Natural killer cell treated with Interleukin-12 subunit alpha and Interleukin-12 subunit beta and Interleukin-15 and Interleukin-18, amount 100 ng/mL, for 72 hours (primary cell): ENCODE measurements around the gene PNMT. TPM values are rescaled to one million over a fixed set of nuclear protein-coding genes. Genes with fewer than 3 reads are reported as not detected.

Source experiments
- ATAC-seq, 2 donors: fragments of 150-1000 bp; cut with Tn5 transposase in 1 of 2; sonication (Bioruptor Pico), chemical (Tn5 transposase) in 1 of 2; 2 replicates each; pipeline ENCODE4 v1.10.0; 2021
- DNase-seq: peaks from one replicate; pipeline ENCODE4 v3.0.0; 2022; ENCODE audit warnings: low spot score
- H3K27ac Mint-ChIP-seq, 2 donors: 1 replicate in 1 of 2; 2 replicates in 1 of 2; pipeline ENCODE4 v1.8.0; 2022; ENCODE audit warnings: mixed read lengths in 2 of 2, mild to moderate bottlenecking in 1 of 2, moderate library complexity in 1 of 2
- H3K27me3 Mint-ChIP-seq, 2 donors: 1 replicate in 1 of 2; 2 replicates in 1 of 2; pipeline ENCODE4 v1.8.0; 2022; ENCODE audit warnings: mixed read lengths in 2 of 2
- H3K36me3 Mint-ChIP-seq: one replicate; pipeline ENCODE4 v1.8.0; 2022; ENCODE audit warnings: mixed read lengths
- H3K4me1 Mint-ChIP-seq, 2 donors: 1 replicate in 1 of 2; 2 replicates in 1 of 2; pipeline ENCODE4 v1.8.0; 2022; ENCODE audit warnings: low read depth in 2 of 2, mixed read lengths in 2 of 2, mild to moderate bottlenecking in 1 of 2
- H3K4me3 Mint-ChIP-seq: one replicate; pipeline ENCODE4 v1.8.0; 2022; ENCODE audit warnings: mixed read lengths
- H3K9me3 Mint-ChIP-seq: 2 replicates; pipeline ENCODE4 v1.8.0; 2022; ENCODE audit warnings: mixed read lengths
- total RNA-seq, 2 donors: library from RNA; stranded (reverse); gene quantifications; one replicate each; pipeline ENCODE4 v1.2.3, GENCODE V29; 2022

Gene PNMT
- total RNA-seq, 2 donors from 2014 or later: not detected

- Mint-ChIP-seq H3K27ac (no peak within 1 kb of the TSS), H3K36me3 (no peaks in the 10 kb centered on the region), H3K4me1 (peaks cover 11 to 12% of the 10 kb centered on the region in 2 donors), H3K27me3 (peaks cover 0 to 3% of the 10 kb centered on the region in 2 donors), H3K9me3 (no peaks in the 10 kb centered on the region), H3K4me3 (peak within 1 kb of the TSS; percentile 25)
- DNase-seq (no peak), ATAC-seq (no peak)
Observed at GRCh38 chr17:39664581-39665561, 3.4 kb upstream of the PNMT start, which contains the start of gene TCAP. Gene TCAP (plus strand): TSS chr17:39665349. CDS start chr17:39665360, 11 bp downstream.

GRCh38 chr17:39665642-39666224 is 2.5 kb upstream of the PNMT start:
- H3K27ac Mint-ChIP-seq: no peak overlapping the region
- H3K27me3 Mint-ChIP-seq: peaks cover 0 to 3% of the 10 kb centered on the region in 2 donors
- ATAC-seq (no peak), DNase-seq (no peak)
- H3K36me3 Mint-ChIP-seq: no peaks in the 10 kb centered on the region
- peak overlapping the region; percentile 25 for H3K4me3 Mint-ChIP-seq
- H3K4me1 Mint-ChIP-seq: peaks cover 11 to 12% of the 10 kb centered on the region in 2 donors
- no peaks in the 10 kb centered on the region for H3K9me3 Mint-ChIP-seq

GRCh38 chr17:39666231-39666600 is 2.0 kb upstream of the PNMT start:
- ATAC-seq: no peak
- Mint-ChIP-seq H3K4me1 (peaks cover 11 to 12% of the 10 kb centered on the region in 2 donors), H3K9me3 (no peaks in the 10 kb centered on the region), H3K4me3 (peak overlapping the region; percentile 25), H3K27me3 (peaks cover 0 to 3% of the 10 kb centered on the region in 2 donors), H3K36me3 (no peaks in the 10 kb centered on the region), H3K27ac (no peak overlapping the region)
- no peak for DNase-seq

- no peaks in the 10 kb centered on the region for H3K9me3 Mint-ChIP-seq
- no peak overlapping the region for H3K27ac Mint-ChIP-seq
- DNase-seq (no peak), ATAC-seq (no peak)
- H3K4me3 Mint-ChIP-seq: peak overlapping the region; percentile 59
- H3K36me3 Mint-ChIP-seq: no peaks in the 10 kb centered on the region
- peaks cover 11 to 12% of the 10 kb centered on the region in 2 donors for H3K4me1 Mint-ChIP-seq
- peaks cover 0 to 3% of the 10 kb centered on the region in 2 donors for H3K27me3 Mint-ChIP-seq
Observed at GRCh38 chr17:39666601-39667261, 1.5 kb upstream of the PNMT start.

- Mint-ChIP-seq H3K27ac (no peak overlapping the region), H3K4me3 (peak overlapping the region; percentile 65), H3K4me1 (peaks cover 11 to 15% of the 10 kb centered on the region in 2 donors), H3K27me3 (peaks cover 0 to 3% of the 10 kb centered on the region in 2 donors), H3K36me3 (no peaks in the 10 kb centered on the region), H3K9me3 (no peaks in the 10 kb centered on the region)
- DNase-seq (no peak), ATAC-seq (no peak)
Observed at GRCh38 chr17:39667262-39667944, 850 bp upstream of the PNMT start.

- ATAC-seq: no peak
- Mint-ChIP-seq H3K27me3 (peaks cover 0 to 3% of the 10 kb centered on the region in 2 donors), H3K9me3 (no peaks in the 10 kb centered on the region)
Observed at GRCh38 chr17:39669897-39670735, 1.9 kb downstream of the PNMT start.

GRCh38 chr17:39670746-39671145 is 2.5 kb downstream of the PNMT start:
- Mint-ChIP-seq H3K27me3 (peaks cover 0 to 3% of the 10 kb centered on the region in 2 donors), H3K4me3 (no peak overlapping the region), H3K9me3 (no peaks in the 10 kb centered on the region), H3K36me3 (no peaks in the 10 kb centered on the region), H3K4me1 (peaks cover 16 to 20% of the 10 kb centered on the region in 2 donors), H3K27ac (no peak overlapping the region)
- DNase-seq (no peak), ATAC-seq (no peak)

More at GRCh38 chr17:39669897-39670735, 1.9 kb downstream of the PNMT start:
- H3K4me1 Mint-ChIP-seq: peaks cover 11 to 16% of the 10 kb centered on the region in 2 donors
- DNase-seq: no peak
- no peak overlapping the region for H3K4me3 Mint-ChIP-seq
- H3K27ac Mint-ChIP-seq: no peak overlapping the region
- H3K36me3 Mint-ChIP-seq: no peaks in the 10 kb centered on the region

GRCh38 chr17:39671651-39672521 is 3.6 kb downstream of the PNMT start:
- Mint-ChIP-seq H3K27me3 (peaks cover 0 to 2% of the 10 kb centered on the region in 2 donors), H3K4me1 (peaks cover 25 to 28% of the 10 kb centered on the region in 2 donors), H3K4me3 (no peak overlapping the region), H3K9me3 (no peaks in the 10 kb centered on the region), H3K27ac (no peak overlapping the region), H3K36me3 (no peaks in the 10 kb centered on the region)
- no peak for ATAC-seq
- DNase-seq: no peak

GRCh38 chr17:39672522-39673334 is 4.5 kb downstream of the PNMT start:
- no peak for DNase-seq
- H3K4me1 Mint-ChIP-seq: peaks cover 31 to 33% of the 10 kb centered on the region in 2 donors
- no peaks in the 10 kb centered on the region for H3K9me3 Mint-ChIP-seq
- H3K4me3 Mint-ChIP-seq: no peak overlapping the region
- ATAC-seq: no peak
- H3K27me3 Mint-ChIP-seq: no peaks in the 10 kb centered on the region
- no peak overlapping the region for H3K27ac Mint-ChIP-seq
- H3K36me3 Mint-ChIP-seq: no peaks in the 10 kb centered on the region

- H3K27ac Mint-ChIP-seq: no peak overlapping the region
Observed at GRCh38 chr17:39673335-39674081, 5.3 kb downstream of the PNMT start.

GRCh38 chr17:39674179-39674578 is 5.9 kb downstream of the PNMT start:
- H3K27ac Mint-ChIP-seq: no peak overlapping the region
- no peaks in the 10 kb centered on the region for H3K36me3 Mint-ChIP-seq
- peaks cover 36 to 39% of the 10 kb centered on the region in 2 donors for H3K4me1 Mint-ChIP-seq
- no peaks in the 10 kb centered on the region for H3K27me3 Mint-ChIP-seq
- DNase-seq: no peak
- no peak for ATAC-seq
- H3K9me3 Mint-ChIP-seq: no peaks in the 10 kb centered on the region
- H3K4me3 Mint-ChIP-seq: no peak overlapping the region

More at GRCh38 chr17:39673335-39674081, 5.3 kb downstream of the PNMT start:
- Mint-ChIP-seq H3K27me3 (no peaks in the 10 kb centered on the region), H3K36me3 (no peaks in the 10 kb centered on the region), H3K4me1 (peaks cover 34 to 36% of the 10 kb centered on the region in 2 donors), H3K9me3 (no peaks in the 10 kb centered on the region), H3K4me3 (no peak overlapping the region)
- no peak for ATAC-seq
- no peak for DNase-seq
